Upper lobe of left lung (tissue), 6 donors: ENCODE results near the gene FBXL7. TPM values are rescaled to one million over a fixed set of nuclear protein-coding genes. Genes with fewer than 3 reads are reported as not detected.

ENCODE experiments used
- ATAC-seq, 2 donors: fragments of 200-7000 bp; cut with Tn5 transposase; one replicate each; pipeline ENCODE4 v1.9.1; 2022; ENCODE audit warnings: mild to moderate bottlenecking in 2 of 2, moderate library complexity in 2 of 2; ENCODE audit not compliant: low FRiP score in 2 of 2
- DNase-seq, 2 donors: peaks; one replicate each; pipeline ENCODE4 v3.0.0-alpha.2; 2019 to 2020
- H3K27ac ChIP-seq, 4 donors: fragments of 200-600 bp; sonication (generic); one replicate each; pipeline ENCODE4 v1.5.1; 2016 to 2019
- H3K27me3 ChIP-seq, 4 donors: fragments of 200-600 bp; sonication (generic); one replicate each; pipeline ENCODE4 v1.5.1; 2017 to 2019
- H3K36me3 ChIP-seq, 4 donors: fragments of 200-600 bp; sonication (generic); one replicate each; pipeline ENCODE4 v1.5.1; 2016 to 2019
- H3K4me1 ChIP-seq, 4 donors: fragments of 200-600 bp; sonication (generic); one replicate each; pipeline ENCODE4 v1.5.1; 2018 to 2019
- H3K4me3 ChIP-seq, 4 donors: fragments of 200-600 bp; sonication (generic); one replicate each; pipeline ENCODE4 v1.5.1; 2017 to 2019; ENCODE audit warnings: mild to moderate bottlenecking in 2 of 4, moderate library complexity in 1 of 4
- H3K9me3 ChIP-seq, 4 donors: fragments of 200-600 bp; sonication (generic); one replicate each; pipeline ENCODE4 v1.5.1; 2018 to 2019
- CTCF ChIP-seq, 6 experiments: fragments of 450-650 bp in 4 of 6; fragments of 200-600 bp in 2 of 6; sonication (generic) in 2 of 6; IDR thresholded peaks; one replicate each; pipeline ENCODE4 v1.5.1; 2016 to 2019; ENCODE audit warnings: antibody characterized with exemption in 6 of 6
- EP300 ChIP-seq, 4 donors: sonication (generic); formaldehyde crosslinking; IDR thresholded peaks; one replicate each; pipeline ENCODE4 v1.5.1; 2017; ENCODE audit warnings: antibody characterized with exemption in 4 of 4, control low read depth in 2 of 4
- POLR2A ChIP-seq, 4 donors: fragments of 450-650 bp; IDR thresholded peaks; one replicate each; pipeline ENCODE4 v1.5.1; 2016 to 2017; ENCODE audit warnings: antibody characterized with exemption in 4 of 4, mild to moderate bottlenecking in 2 of 4
- POLR2AphosphoS5 ChIP-seq, 2 donors: sonication (generic); formaldehyde crosslinking; IDR thresholded peaks; one replicate each; pipeline ENCODE4 v1.5.1; 2017; ENCODE audit warnings: antibody characterized with exemption in 2 of 2
- WGBS, 2 donors: methylation state at CpG; one replicate each; pipeline ENCODE4 v1.1.5; 2017 to 2018; 5-methylcytosine and 5-hydroxymethylcytosine counted together
- total RNA-seq, 6 donors: library from RNA; depleted of rRNA in 4 of 6; stranded (reverse); fragments of >200 nt in 4 of 6; gene quantifications; one replicate each; pipeline versions ENCODE4 v1.1.0 to v1.2.1, GENCODE V29; 2016 to 2021
- donor health status: DM: no; HTN: no; CAD: no; lungs with moderate emphysema.
- donor health status: DM: no; HTN: yes; CAD: no; lungs with severe emphysema.

The FBXL7 gene
- total RNA-seq, 6 donors from 2014 or later = 4.9 to 13.6 (median 6.9) TPM

DNA sequence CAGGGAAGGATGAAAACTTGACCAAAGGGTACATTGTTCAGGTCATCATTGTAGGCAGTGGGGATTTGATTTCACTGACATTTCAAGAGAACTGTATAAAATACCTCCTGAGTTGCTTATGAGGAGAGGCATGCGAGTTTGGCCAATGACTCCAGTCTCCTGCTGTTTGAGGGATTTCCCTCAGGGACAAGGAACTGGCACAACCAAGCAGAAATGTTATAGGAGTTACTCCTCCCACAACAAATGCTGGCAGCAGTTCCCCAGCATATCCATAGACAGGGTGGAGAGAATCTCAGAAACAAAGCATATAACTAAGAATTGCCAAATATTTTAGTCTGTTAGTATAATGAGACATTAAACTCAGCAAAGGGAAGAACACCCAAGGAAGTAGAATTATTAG is 47.2 kb upstream of the FBXL7 start:
- Histone ChIP-seq H3K27ac (no peak overlapping the region), H3K36me3 (no peaks in the 10 kb centered on the region), H3K9me3 (no peaks in the 10 kb centered on the region), H3K4me1 (no peaks in the 10 kb centered on the region), H3K4me3 (no peak overlapping the region), H3K27me3 (no peaks in the 10 kb centered on the region)
- no peak for DNase-seq
- peak in 1 of 2 donors; percentile 55 for ATAC-seq
- TF ChIP-seq POLR2AphosphoS5 (IDR thresholded peaks at IDR 0.05) = no peak
- no peak for TF ChIP-seq CTCF (IDR thresholded peaks at IDR 0.05)
- TF ChIP-seq EP300 (IDR thresholded peaks at IDR 0.05) = no peak
- no peak for TF ChIP-seq POLR2A (IDR thresholded peaks at IDR 0.05)
- WGBS, 2 donors = 71 to 94% methylated on average over 1 of the region's 1 CpG

- Histone ChIP-seq H3K27ac (no peak overlapping the region), H3K27me3 (no peaks in the 10 kb centered on the region), H3K4me3 (no peak overlapping the region), H3K36me3 (no peaks in the 10 kb centered on the region), H3K4me1 (no peaks in the 10 kb centered on the region), H3K9me3 (peaks cover 0 to 4% (median 0%) of the 10 kb centered on the region in 4 donors)
- no peak for TF ChIP-seq POLR2AphosphoS5 (IDR thresholded peaks at IDR 0.05)
- no peak for TF ChIP-seq CTCF (IDR thresholded peaks at IDR 0.05)
- TF ChIP-seq EP300 (IDR thresholded peaks at IDR 0.05) = no peak
- TF ChIP-seq POLR2A (IDR thresholded peaks at IDR 0.05) = no peak
- ATAC-seq = no peak
- 72 to 90% methylated on average over 1 of the region's 1 CpG for WGBS, 2 donors
- DNase-seq = no peak
Measured at GRCh38 chr5:15459200-15459599, 40.8 kb upstream of the FBXL7 start.

DNA sequence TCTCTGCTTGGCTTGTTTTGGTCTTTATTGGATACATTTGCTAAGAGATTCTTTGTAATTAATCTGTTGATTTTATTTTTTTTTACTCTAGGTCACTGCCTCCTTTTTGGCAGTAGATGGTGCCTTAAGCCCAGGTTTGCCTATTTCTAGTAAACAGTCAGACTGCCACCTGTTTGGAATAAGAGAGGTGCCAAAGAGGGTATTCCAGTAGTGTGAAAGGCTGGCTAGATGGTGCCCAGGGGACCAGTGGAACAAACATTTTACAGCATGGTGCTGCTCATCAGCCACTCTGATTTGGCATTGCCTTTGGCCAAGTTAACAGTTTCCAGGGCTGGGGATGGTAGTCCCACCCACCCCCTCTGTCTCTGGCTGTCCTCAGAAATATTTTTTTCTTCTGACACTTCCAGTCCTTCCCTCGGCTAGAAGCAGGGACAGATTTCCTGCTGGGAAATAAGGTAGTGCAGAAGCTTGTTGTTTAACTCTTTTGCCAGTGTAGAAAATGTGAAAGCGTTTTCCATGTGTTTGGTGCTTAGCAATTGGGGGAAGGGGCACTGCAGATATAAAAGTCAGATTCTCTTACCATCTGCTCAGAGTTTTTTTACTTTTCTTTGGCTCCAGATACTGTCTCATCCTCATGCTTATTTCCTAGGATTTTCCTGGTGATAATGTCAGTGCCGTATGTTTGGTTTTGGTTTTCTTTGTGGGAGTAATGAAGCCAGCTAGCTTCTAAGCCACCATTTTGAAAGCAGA is 36.6 kb upstream of the FBXL7 start:
- H3K4me3 ChIP-seq = no peak overlapping the region
- 54 to 59% methylated on average over 3 of the region's 3 CpGs for WGBS, 2 donors
- no peaks in the 10 kb centered on the region for H3K27me3 ChIP-seq
- DNase-seq (no peak), ATAC-seq (no peak)
- H3K27ac ChIP-seq = no peak overlapping the region
- H3K36me3 ChIP-seq = no peaks in the 10 kb centered on the region
- H3K4me1 ChIP-seq = no peaks in the 10 kb centered on the region
- no peaks in the 10 kb centered on the region for H3K9me3 ChIP-seq
- TF ChIP-seq CTCF (IDR thresholded peaks at IDR 0.05) (peak in 3 of 6 experiments; percentile 16 to 35 (median 34)), POLR2AphosphoS5 (IDR thresholded peaks at IDR 0.05) (no peak), EP300 (IDR thresholded peaks at IDR 0.05) (no peak), POLR2A (IDR thresholded peaks at IDR 0.05) (no peak)

DNA sequence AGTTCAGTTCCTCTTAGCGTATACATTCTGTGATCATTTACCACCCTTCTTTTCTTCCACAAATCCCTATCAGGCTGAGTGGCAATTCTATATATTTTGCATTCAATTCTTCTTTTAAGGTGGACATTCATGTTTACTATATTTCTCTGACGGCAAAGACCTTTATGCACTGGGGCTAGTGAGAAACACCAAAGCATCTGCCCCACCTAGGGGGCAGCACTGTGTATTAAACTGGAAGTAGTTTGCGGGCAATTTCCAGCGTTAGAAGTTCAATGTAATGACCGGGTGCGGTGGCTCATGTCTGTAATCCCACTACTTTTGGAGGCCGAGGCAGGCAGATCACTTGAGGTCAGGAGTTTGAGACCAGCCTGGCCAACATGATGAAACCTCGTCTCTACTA is 27.9 kb upstream of the FBXL7 start:
- Histone ChIP-seq H3K27ac (no peak overlapping the region), H3K4me1 (no peaks in the 10 kb centered on the region), H3K9me3 (no peaks in the 10 kb centered on the region), H3K27me3 (no peaks in the 10 kb centered on the region), H3K4me3 (no peak overlapping the region), H3K36me3 (no peaks in the 10 kb centered on the region)
- 95 to 97% methylated on average over 8 of the region's 8 CpGs for WGBS, 2 donors
- ATAC-seq (no peak), DNase-seq (no peak)
- no peak for TF ChIP-seq EP300 (IDR thresholded peaks at IDR 0.05)
- TF ChIP-seq POLR2A (IDR thresholded peaks at IDR 0.05) = no peak
- no peak for TF ChIP-seq POLR2AphosphoS5 (IDR thresholded peaks at IDR 0.05)
- TF ChIP-seq CTCF (IDR thresholded peaks at IDR 0.05) = no peak

GRCh38 chr5:15474143-15474719 is 25.7 kb upstream of the FBXL7 start:
- TF ChIP-seq POLR2AphosphoS5 (IDR thresholded peaks at IDR 0.05) (no peak), CTCF (IDR thresholded peaks at IDR 0.05) (no peak), POLR2A (IDR thresholded peaks at IDR 0.05) (no peak), EP300 (IDR thresholded peaks at IDR 0.05) (no peak)
- DNase-seq (no peak), ATAC-seq (no peak)
- Histone ChIP-seq H3K27me3 (no peaks in the 10 kb centered on the region), H3K4me3 (no peak overlapping the region), H3K27ac (no peak overlapping the region), H3K36me3 (no peaks in the 10 kb centered on the region), H3K4me1 (no peaks in the 10 kb centered on the region), H3K9me3 (no peaks in the 10 kb centered on the region)
